K562 (cell line): ENCODE measurements around the gene CFD. TPM values are rescaled to one million over a fixed set of nuclear protein-coding genes. Genes with fewer than 3 reads are reported as not detected.

Experiments
- ARID3B ChIP-seq: fragments of 250-450 bp; sonication (Bioruptor Pico); IDR thresholded peaks from 2 replicates; pipeline ENCODE4 v1.4.0; 2020; ENCODE audit warnings: borderline replicate concordance
- CHD4 ChIP-seq: fragments of 200-600 bp; sonication (generic); IDR thresholded peaks from 3 replicates; pipeline ENCODE4 v1.6.1; 2012; ENCODE audit warnings: low read depth, mild to moderate bottlenecking, mixed read lengths, low read length, inconsistent platforms; ENCODE audit not compliant: insufficient read depth, insufficient replicate concordance, poor library complexity, severe bottlenecking
- ELF1 ChIP-seq: fragments of 200-800 bp; sonication (Bioruptor generic); IDR thresholded peaks from 2 replicates; pipeline ENCODE4 v1.6.1; 2016; ENCODE audit warnings: missing genetic modification characterization, missing compliant biosample characterization
- ERF ChIP-seq: fragments of 450-650 bp; formaldehyde crosslinking; IDR thresholded peaks from 2 replicates; pipeline ENCODE4 v1.4.0; 2020; ENCODE audit warnings: mild to moderate bottlenecking, mixed read lengths
- ESRRA ChIP-seq: fragments of 450-650 bp; IDR thresholded peaks from 2 replicates; pipeline ENCODE4 v1.6.1; 2014; ENCODE audit warnings: low read depth, mild to moderate bottlenecking, moderate library complexity, borderline replicate concordance
- HDAC2 ChIP-seq: fragments of 450-650 bp; IDR thresholded peaks from 2 replicates; pipeline ENCODE4 v1.6.1; 2016; ENCODE audit warnings: mild to moderate bottlenecking
- ID3 ChIP-seq, 2 experiments: fragments of 250-450 bp in 1 of 2; fragments of 450-650 bp in 1 of 2; sonication (Bioruptor Pico) in 1 of 2; IDR thresholded peaks; 2 replicates each; pipeline versions ENCODE4 v1.6.1 to v1.8.0; 2016 to 2021; ENCODE audit warnings: mild to moderate bottlenecking in 2 of 2, moderate library complexity in 2 of 2, missing compliant biosample characterization in 1 of 2, missing genetic modification characterization in 1 of 2
- MAX ChIP-seq: sonication (generic); formaldehyde crosslinking; IDR thresholded peaks from 2 replicates; pipeline ENCODE4 v1.9.0; 2022; ENCODE audit warnings: mild to moderate bottlenecking, missing genetic modification reagents
- MAZ ChIP-seq, 2 experiments: fragments of 450-650 bp in 1 of 2; sonication (generic) in 1 of 2; formaldehyde crosslinking; IDR thresholded peaks in 1 of 2; conservative IDR thresholded peaks in 1 of 2; 2 replicates each; pipeline versions ENCODE4 v1.4.0 to v1.5.0; 2020; ENCODE audit warnings: mild to moderate bottlenecking in 1 of 2, missing genetic modification reagents in 1 of 2
- MNT ChIP-seq, 2 experiments: fragments of 450-650 bp; conservative IDR thresholded peaks; 2 replicates each; pipeline ENCODE4 v1.6.1; 2017; ENCODE audit warnings: mild to moderate bottlenecking in 2 of 2, moderate library complexity in 2 of 2
- OTX1 ChIP-seq: fragments of 450-650 bp; formaldehyde crosslinking; IDR thresholded peaks from 2 replicates; pipeline ENCODE4 v1.4.0; 2022; ENCODE audit warnings: mild to moderate bottlenecking
- SAFB2 ChIP-seq: fragments of 200-400 bp; formaldehyde crosslinking; IDR thresholded peaks from 2 replicates; pipeline ENCODE4 v1.6.1; 2018; ENCODE audit warnings: borderline replicate concordance, low read length, low read depth, moderate library complexity; ENCODE audit not compliant: severe bottlenecking
- SRSF1 ChIP-seq: fragments of 200-400 bp; formaldehyde crosslinking; IDR thresholded peaks from 2 replicates; pipeline ENCODE4 v1.6.1; 2017; ENCODE audit warnings: mild to moderate bottlenecking, low read depth, low read length, moderate library complexity
- STAG1 ChIP-seq: sonication (generic); formaldehyde crosslinking; IDR thresholded peaks from 2 replicates; pipeline ENCODE4 v1.5.0; 2020; ENCODE audit warnings: missing genetic modification reagents, borderline replicate concordance
- THRAP3 ChIP-seq: fragments of 450-650 bp; IDR thresholded peaks from 2 replicates; pipeline ENCODE4 v1.6.1; 2016; ENCODE audit warnings: mild to moderate bottlenecking, inconsistent platforms, borderline replicate concordance
- ZBTB34 ChIP-seq: fragments of 250-450 bp; sonication (Bioruptor Pico); IDR thresholded peaks from 2 replicates; pipeline ENCODE4 v1.8.0; 2021; ENCODE audit warnings: mild to moderate bottlenecking, moderate library complexity
- ZNF398 ChIP-seq: fragments of 250-450 bp; sonication (Bioruptor Pico); IDR thresholded peaks from 2 replicates; pipeline ENCODE4 v1.8.0; 2021; ENCODE audit warnings: moderate library complexity, mild to moderate bottlenecking, inconsistent platforms
- polyA plus RNA-seq, 8 experiments: library from polyadenylated mRNA; depleted of rRNA in 4 of 8; stranded (reverse) in 5 of 8; unstranded in 3 of 8; fragments of >200 nt; fragmentation: Nextera tagmentation in 2 of 8; fragmentation: Illumina TruSeq in 1 of 8; extraction: Ambion mirVana in 2 of 8; extraction: Trizol in 1 of 8; gene quantifications; 2 replicates each; pipeline versions ENCODE4 v1.2.1 to v1.2.3, GENCODE V29; 2011 to 2014; ENCODE audit warnings: inconsistent platforms in 1 of 8, missing spikeins in 1 of 8
- total RNA-seq, 7 experiments: library from RNA; depleted of rRNA in 6 of 7; stranded (reverse); fragments of >200 nt in 6 of 7; fragmentation: Illumina TruSeq in 2 of 7; extraction: Trizol in 2 of 7; gene quantifications; 2 replicates each; pipeline versions ENCODE4 v1.2.1 to v1.2.3, GENCODE V29; 2011 to 2021; ENCODE audit warnings: low replicate concordance in 1 of 7

The CFD gene
- total and polyA plus RNA-seq, 9 of the 15 experiments (the other 6 are each of a cell fraction or from before 2014, with no cell fraction given): 0.52 to 59.4 (median 7.6) TPM

- TF ChIP-seq ID3 (CRISPR knock-in tag; IDR thresholded peaks at IDR 0.05) (no peak), ID3 (tag; IDR thresholded peaks at IDR 0.05) (peak; percentile 60; the same call in 1 of the 2 replicates), SRSF1 (no peak), OTX1 (CRISPR knock-in tag) (no peak), ESRRA (0 out of 2 replicates have a peak, but pooled peaks have one; percentile 19), ZNF398 (CRISPR knock-in tag) (no peak), HDAC2 (0 out of 2 replicates have a peak, but pooled peaks have one; percentile 60), MAX (CRISPR knock-in tag) (peak; percentile 78), MNT (conservative IDR thresholded peaks at IDR 0.05) (peak; percentile 74 to 81), MAZ (CRISPR knock-in tag; conservative IDR thresholded peaks at IDR 0.05 in 1 of 2, IDR thresholded peaks at IDR 0.05 in 1 of 2) (peak; percentile 18 to 60; a peak in 3 of 4 replicates), ARID3B (CRISPR knock-in tag) (peak; percentile 15; the same call in 1 of the 2 replicates), ZBTB34 (CRISPR knock-in tag) (no peak), ERF (0 out of 2 replicates have a peak, but pooled peaks have one; percentile 38), STAG1 (CRISPR knock-in tag) (0 out of 2 replicates have a peak, but pooled peaks have one; percentile 17), ELF1 (no peak), CHD4 (peak; percentile 61), THRAP3 (peak; percentile 69), SAFB2 (no peak)
Observed at GRCh38 chr19:911197-912033, 52.0 kb downstream of the CFD start (continued).
